Keratinocyte (primary cell): ENCODE results near the gene SLC25A52. TPM values are rescaled to one million over a fixed set of nuclear protein-coding genes. Genes with fewer than 3 reads are reported as not detected.

Experiments
- DNase-seq: peaks from one replicate; pipeline ENCODE4 v3.0.0-alpha.2; 2011; ENCODE audit warnings: low read depth, missing footprints, low spot score
- FAIRE-seq: peaks from 2 replicates; lab custom pipeline; 2011; peaks lifted over from hg19 to GRCh38; lab: Jason Lieb, UNC
- H2AFZ ChIP-seq: 2 replicates; pipeline ENCODE4 v1.6.0; 2012; ENCODE audit warnings: low read length, control low read depth, inconsistent platforms; ENCODE audit not compliant: control insufficient read depth
- H3K27ac ChIP-seq: 2 replicates; pipeline ENCODE4 v1.5.1; 2011; ENCODE audit warnings: low read length; ENCODE audit not compliant: control insufficient read depth, insufficient read depth
- H3K27me3 ChIP-seq: 3 replicates; pipeline ENCODE4 v1.6.0; 2011; ENCODE audit warnings: low read length; ENCODE audit not compliant: control insufficient read depth, insufficient read depth; ENCODE audit errors: extremely low read depth
- H3K36me3 ChIP-seq, 2 experiments: 2 replicates in 1 of 2; 3 replicates in 1 of 2; pipeline ENCODE4 v1.5.1; 2011; ENCODE audit warnings: low read length in 2 of 2, mild to moderate bottlenecking in 1 of 2; ENCODE audit not compliant: control insufficient read depth in 2 of 2, insufficient read depth in 2 of 2; ENCODE audit errors: extremely low read depth in 1 of 2
- H3K4me1 ChIP-seq: 3 replicates; pipeline ENCODE4 v1.5.1; 2011; ENCODE audit warnings: low read length; ENCODE audit not compliant: control insufficient read depth, insufficient read depth; ENCODE audit errors: extremely low read depth
- H3K4me2 ChIP-seq: 3 replicates; pipeline ENCODE4 v1.6.0; 2011; ENCODE audit warnings: low read depth, low read length; ENCODE audit not compliant: control insufficient read depth, insufficient read depth; ENCODE audit errors: extremely low read depth
- H3K4me3 ChIP-seq, 3 experiments: fragments of 200-600 bp in 1 of 3; sonication (generic) in 1 of 3; 2 replicates in 2 of 3; 3 replicates in 1 of 3; pipeline ENCODE4 v1.5.1; 2011 to 2016; ENCODE audit warnings: low read length in 3 of 3, mild to moderate bottlenecking in 3 of 3, control low read depth in 2 of 3, inconsistent platforms in 1 of 3, low read depth in 1 of 3, mixed read lengths in 1 of 3, mixed run types in 1 of 3, moderate library complexity in 1 of 3; ENCODE audit not compliant: control insufficient read depth in 2 of 3, insufficient read depth in 2 of 3; ENCODE audit errors: extremely low read depth in 1 of 3
- H3K79me2 ChIP-seq: 2 replicates; pipeline ENCODE4 v1.6.0; 2012; ENCODE audit warnings: low read length; ENCODE audit not compliant: control insufficient read depth, insufficient read depth
- H3K9ac ChIP-seq: 3 replicates; pipeline ENCODE4 v1.6.0; 2011; ENCODE audit warnings: low read length; ENCODE audit not compliant: control insufficient read depth, insufficient read depth; ENCODE audit errors: extremely low read depth
- H3K9me1 ChIP-seq: 3 replicates; pipeline ENCODE4 v1.6.0; 2011; ENCODE audit warnings: low read length; ENCODE audit not compliant: control insufficient read depth, insufficient read depth; ENCODE audit errors: extremely low read depth
- H3K9me3 ChIP-seq: 2 replicates; pipeline ENCODE4 v1.5.1; 2012; ENCODE audit warnings: low read depth, low read length; ENCODE audit not compliant: control insufficient read depth
- H4K20me1 ChIP-seq: 3 replicates; pipeline ENCODE4 v1.6.0; 2011; ENCODE audit warnings: low read length; ENCODE audit not compliant: control insufficient read depth, insufficient read depth; ENCODE audit errors: extremely low read depth
- EZH2 ChIP-seq: IDR thresholded peaks from one replicate; pipeline ENCODE4 v1.6.1; 2012; ENCODE audit warnings: inconsistent platforms, mild to moderate bottlenecking, low read length, moderate library complexity
- dilution Hi-C: fragments of 300-500 bp; cut with MboI; formaldehyde crosslinking; loops from one replicate; pipeline ENCODE4 v1.7.0; 2020; ENCODE audit warnings: low sequenced_read_pairs; ENCODE audit not compliant: extremely low pct_ligation_motif_present
- polyA plus RNA-seq, 5 experiments: library from polyadenylated mRNA; depleted of rRNA in 3 of 5; stranded (reverse) in 3 of 5; stranded (forward) in 1 of 5; unstranded in 1 of 5; fragments of >200 nt; gene quantifications; 1 replicate in 1 of 5; 2 replicates in 3 of 5; 3 replicates in 1 of 5; pipeline versions ENCODE4 v1.2.1 to v1.2.3, GENCODE V29; 2011 to 2012; ENCODE audit warnings: missing spikeins in 2 of 5, low read depth in 1 of 5, low replicate concordance in 1 of 5
- TF ChIP-seq, protein P1 (sequence below), 3 experiments: IDR thresholded peaks in 1 of 3; conservative IDR thresholded peaks in 1 of 3; optimal IDR thresholded peaks in 1 of 3; 2 replicates in 2 of 3; 3 replicates in 1 of 3; pipeline versions ENCODE3 to v1.5.1; 2011; ENCODE audit warnings: low read length in 3 of 3, mild to moderate bottlenecking in 3 of 3, moderate library complexity in 2 of 3, control low read depth in 1 of 3, inconsistent platforms in 1 of 3; ENCODE audit not compliant: insufficient read depth in 2 of 3; ENCODE audit errors: extremely low read depth in 1 of 3

SLC25A52 gene
- polyA plus RNA-seq, 1 donor (not counting 4 experiments of a cell fraction or from before 2014, with no cell fraction given), result not detected

DNA sequence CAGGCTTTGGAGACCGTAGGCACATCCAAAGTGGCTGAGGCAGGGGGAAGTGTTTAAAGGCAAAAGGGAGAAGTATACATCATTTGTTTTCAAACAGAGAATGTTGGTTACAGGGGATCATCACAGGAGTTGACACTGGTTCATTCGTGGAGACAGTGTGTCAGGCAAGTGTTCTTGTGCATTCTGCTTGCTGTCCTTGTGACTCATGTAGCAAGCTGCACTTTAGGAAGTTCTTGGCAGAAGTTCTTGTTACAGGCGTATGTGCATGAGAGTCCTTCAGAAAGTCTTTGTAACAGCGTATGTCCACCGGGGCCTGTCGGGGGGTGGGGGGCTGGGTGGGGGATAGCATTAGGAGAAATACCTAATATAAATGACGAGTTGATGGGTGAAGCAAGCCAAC, 39.8 kb downstream of the SLC25A52 start:
- H4K20me1 ChIP-seq, result no peaks in the 10 kb centered on the region
- H3K4me3 ChIP-seq, result no peak overlapping the region
- TF ChIP-seq, protein P1, sequence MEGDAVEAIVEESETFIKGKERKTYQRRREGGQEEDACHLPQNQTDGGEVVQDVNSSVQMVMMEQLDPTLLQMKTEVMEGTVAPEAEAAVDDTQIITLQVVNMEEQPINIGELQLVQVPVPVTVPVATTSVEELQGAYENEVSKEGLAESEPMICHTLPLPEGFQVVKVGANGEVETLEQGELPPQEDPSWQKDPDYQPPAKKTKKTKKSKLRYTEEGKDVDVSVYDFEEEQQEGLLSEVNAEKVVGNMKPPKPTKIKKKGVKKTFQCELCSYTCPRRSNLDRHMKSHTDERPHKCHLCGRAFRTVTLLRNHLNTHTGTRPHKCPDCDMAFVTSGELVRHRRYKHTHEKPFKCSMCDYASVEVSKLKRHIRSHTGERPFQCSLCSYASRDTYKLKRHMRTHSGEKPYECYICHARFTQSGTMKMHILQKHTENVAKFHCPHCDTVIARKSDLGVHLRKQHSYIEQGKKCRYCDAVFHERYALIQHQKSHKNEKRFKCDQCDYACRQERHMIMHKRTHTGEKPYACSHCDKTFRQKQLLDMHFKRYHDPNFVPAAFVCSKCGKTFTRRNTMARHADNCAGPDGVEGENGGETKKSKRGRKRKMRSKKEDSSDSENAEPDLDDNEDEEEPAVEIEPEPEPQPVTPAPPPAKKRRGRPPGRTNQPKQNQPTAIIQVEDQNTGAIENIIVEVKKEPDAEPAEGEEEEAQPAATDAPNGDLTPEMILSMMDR (optimal IDR thresholded peaks at IDR 0.05 in 1 of 3, IDR thresholded peaks at IDR 0.05 in 1 of 3, conservative IDR thresholded peaks at IDR 0.05 in 1 of 3; ENCODE audit: extremely low read depth in 1 of 3, insufficient read depth in 2 of 3, low read length in 3 of 3), result no peak
- no peak for TF ChIP-seq EZH2
- H3K9me3 ChIP-seq, result no peaks in the 10 kb centered on the region
- H3K9me1 ChIP-seq, result no peaks in the 10 kb centered on the region
- FAIRE-seq (peak; percentile 59), DNase-seq (no peak)
- H3K27me3 ChIP-seq, result no peaks in the 10 kb centered on the region
- H3K79me2 ChIP-seq, result no peaks in the 10 kb centered on the region
- dilution Hi-C loops, result no loop called here
- no peak overlapping the region for H3K4me2 ChIP-seq
- peaks cover 9% of the 10 kb centered on the region for H3K4me1 ChIP-seq
- H3K9ac ChIP-seq, result no peak overlapping the region
- H3K36me3 ChIP-seq, result no peaks in the 10 kb centered on the region
- no peak overlapping the region for H2AFZ ChIP-seq
- H3K27ac ChIP-seq, result no peak overlapping the region

DNA sequence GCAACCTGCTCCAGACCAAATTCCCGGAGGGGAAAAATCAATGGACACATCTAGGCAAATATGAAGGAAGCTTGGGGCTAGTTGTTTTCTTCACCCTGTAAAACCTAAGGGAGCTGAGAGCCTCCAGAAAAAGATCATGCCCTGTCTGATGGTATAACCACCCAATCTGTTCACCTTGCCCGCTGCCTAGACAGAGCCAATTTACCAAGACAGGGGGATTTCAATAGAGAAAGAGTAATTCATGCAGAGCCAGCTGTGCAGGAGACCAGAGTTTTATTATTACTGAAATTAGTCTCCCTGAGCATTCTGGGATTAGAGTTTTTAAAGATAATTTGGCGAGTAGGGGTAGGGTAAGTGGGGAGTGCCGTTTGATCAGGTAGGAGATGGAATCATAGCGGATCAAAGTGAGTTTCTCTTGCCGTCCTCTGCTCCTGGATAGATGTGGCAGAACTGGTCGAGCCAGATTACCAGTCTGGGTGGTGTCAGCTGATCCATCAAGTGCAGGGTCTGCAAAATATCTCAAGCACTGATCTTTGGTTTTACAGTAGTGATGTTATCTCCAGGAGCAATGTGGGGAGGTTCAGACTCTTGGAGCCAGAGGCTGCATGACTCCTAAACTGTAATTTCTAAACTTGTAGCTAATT, 41.2 kb downstream of the SLC25A52 start:
- Histone ChIP-seq H3K4me1 (peaks cover 8% of the 10 kb centered on the region), H3K9me3 (no peaks in the 10 kb centered on the region), H3K27me3 (no peaks in the 10 kb centered on the region), H2AFZ (no peak overlapping the region), H3K4me3 (no peak overlapping the region), H3K4me2 (no peak overlapping the region), H4K20me1 (no peaks in the 10 kb centered on the region), H3K9me1 (no peaks in the 10 kb centered on the region), H3K27ac (no peak overlapping the region), H3K36me3 (no peaks in the 10 kb centered on the region), H3K9ac (no peak overlapping the region), H3K79me2 (no peaks in the 10 kb centered on the region)
- dilution Hi-C loops, result no loop called here
- DNase-seq, result no peak
- no peak for FAIRE-seq
- TF ChIP-seq, protein P1 (optimal IDR thresholded peaks at IDR 0.05 in 1 of 3, IDR thresholded peaks at IDR 0.05 in 1 of 3, conservative IDR thresholded peaks at IDR 0.05 in 1 of 3; ENCODE audit: extremely low read depth in 1 of 3, insufficient read depth in 2 of 3, low read length in 3 of 3), result no peak
- no peak for TF ChIP-seq EZH2
